ENCODE results near the gene MTMR12.

MTMR12 gene

GRCh38 chr5:32187675-32188074 lies 125.1 kb downstream of the MTMR12 start:
- DNase-seq, result no peak

- no peak for DNase-seq
Observed at GRCh38 chr5:32182463-32183063, 130.2 kb downstream of the MTMR12 start.

Data from NCI-H1436 (cell line).